ENCODE results near the gene GTF2F1.

GTF2F1 gene

DNA sequence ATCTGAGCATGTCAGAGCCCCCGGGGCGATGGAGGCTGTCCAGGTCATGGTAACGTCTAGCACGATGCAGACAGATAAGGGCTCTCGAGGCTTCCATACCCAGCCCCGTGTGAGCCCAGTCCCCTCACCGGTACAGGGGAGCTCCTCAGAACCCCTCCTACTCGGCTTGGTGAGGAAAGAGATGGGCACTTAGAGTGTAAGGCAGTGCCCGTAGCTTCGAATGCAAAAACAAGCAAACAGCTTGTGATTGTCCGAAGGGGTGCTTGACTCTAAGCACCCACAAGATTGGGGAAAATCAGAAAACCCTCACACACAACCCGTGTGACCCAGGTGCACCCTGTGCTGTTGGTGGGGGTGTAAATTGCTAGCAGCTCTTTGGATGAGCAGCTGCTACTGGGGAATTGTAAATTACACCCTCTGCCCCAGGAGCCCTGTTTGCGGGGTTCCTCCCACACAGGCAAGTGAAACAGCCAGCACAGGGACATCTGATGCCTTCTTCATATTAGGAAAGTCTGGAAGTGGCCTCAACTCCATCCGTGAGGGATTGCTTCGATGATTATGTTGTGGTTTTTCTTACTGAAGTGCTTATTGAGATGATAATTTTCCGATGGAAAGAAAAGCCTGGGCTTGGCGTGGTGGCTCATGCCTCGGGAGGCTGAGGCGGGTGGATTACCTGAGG, 16.3 kb downstream of the GTF2F1 start:
- TF ChIP-seq, protein P1, sequence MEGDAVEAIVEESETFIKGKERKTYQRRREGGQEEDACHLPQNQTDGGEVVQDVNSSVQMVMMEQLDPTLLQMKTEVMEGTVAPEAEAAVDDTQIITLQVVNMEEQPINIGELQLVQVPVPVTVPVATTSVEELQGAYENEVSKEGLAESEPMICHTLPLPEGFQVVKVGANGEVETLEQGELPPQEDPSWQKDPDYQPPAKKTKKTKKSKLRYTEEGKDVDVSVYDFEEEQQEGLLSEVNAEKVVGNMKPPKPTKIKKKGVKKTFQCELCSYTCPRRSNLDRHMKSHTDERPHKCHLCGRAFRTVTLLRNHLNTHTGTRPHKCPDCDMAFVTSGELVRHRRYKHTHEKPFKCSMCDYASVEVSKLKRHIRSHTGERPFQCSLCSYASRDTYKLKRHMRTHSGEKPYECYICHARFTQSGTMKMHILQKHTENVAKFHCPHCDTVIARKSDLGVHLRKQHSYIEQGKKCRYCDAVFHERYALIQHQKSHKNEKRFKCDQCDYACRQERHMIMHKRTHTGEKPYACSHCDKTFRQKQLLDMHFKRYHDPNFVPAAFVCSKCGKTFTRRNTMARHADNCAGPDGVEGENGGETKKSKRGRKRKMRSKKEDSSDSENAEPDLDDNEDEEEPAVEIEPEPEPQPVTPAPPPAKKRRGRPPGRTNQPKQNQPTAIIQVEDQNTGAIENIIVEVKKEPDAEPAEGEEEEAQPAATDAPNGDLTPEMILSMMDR (IDR thresholded peaks at IDR 0.05; ENCODE audit: insufficient read depth, low read length, poor library complexity, severe bottlenecking): no peak
- Histone ChIP-seq H3K27me3 (replicated peaks; ENCODE audit: control insufficient read depth, insufficient read depth, low read length) (no peaks in the 10 kb centered on the region), H3K4me3 (replicated peaks; ENCODE audit: low read depth, low read length) (no peak overlapping the region), H3K36me3 (ENCODE audit: control insufficient read depth, insufficient read depth, low read length) (peaks cover 21% of the 10 kb centered on the region)
- no peak for DNase-seq (ENCODE audit: extremely low read depth, insufficient read length)

DNA sequence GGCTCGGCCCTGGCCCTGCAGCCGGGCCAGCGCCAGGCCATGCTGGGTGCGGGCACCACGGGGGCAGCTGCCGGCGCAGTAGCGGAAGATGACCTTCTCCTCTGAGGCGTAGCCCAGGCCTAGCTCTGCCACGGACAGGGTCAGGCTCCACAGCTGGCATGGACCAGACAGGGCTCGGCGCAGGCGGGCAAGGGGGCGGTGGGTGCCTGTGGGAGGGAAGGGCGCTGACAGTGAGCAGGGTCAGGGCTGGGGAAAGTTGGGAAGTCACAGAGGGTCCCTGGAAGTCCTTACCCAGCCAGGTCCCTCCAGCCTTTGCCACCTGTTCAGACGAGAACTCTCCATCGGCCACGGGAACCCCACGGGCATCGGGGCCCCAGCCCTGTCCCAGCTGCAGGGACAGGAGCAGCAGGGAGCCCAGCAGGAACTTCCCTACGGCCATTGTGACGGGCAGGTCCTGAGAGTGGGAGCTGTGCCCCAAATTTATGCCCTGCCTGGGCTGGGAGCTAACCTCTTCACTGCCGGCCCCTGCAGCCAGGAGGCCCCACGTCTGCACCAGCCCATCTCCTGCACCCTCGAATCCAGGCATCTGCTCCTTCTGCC, 17.5 kb downstream of the GTF2F1 start, which contains the start of gene PSPN:
PSPN (minus strand) TSS at position 523 of the 600 bp plus-strand sequence; CDS start at position 439, 84 bp downstream.
- Histone ChIP-seq H3K4me3 (replicated peaks; ENCODE audit: low read depth, low read length) (no peak within 1 kb of the TSS), H3K36me3 (ENCODE audit: control insufficient read depth, insufficient read depth, low read length) (peaks cover 11% of the 10 kb centered on the region), H3K27me3 (replicated peaks; ENCODE audit: control insufficient read depth, insufficient read depth, low read length) (no peaks in the 10 kb centered on the region)
- TF ChIP-seq, protein P1 (IDR thresholded peaks at IDR 0.05; ENCODE audit: insufficient read depth, low read length, poor library complexity, severe bottlenecking): no peak
- no peak for DNase-seq (ENCODE audit: extremely low read depth, insufficient read length)

DNA sequence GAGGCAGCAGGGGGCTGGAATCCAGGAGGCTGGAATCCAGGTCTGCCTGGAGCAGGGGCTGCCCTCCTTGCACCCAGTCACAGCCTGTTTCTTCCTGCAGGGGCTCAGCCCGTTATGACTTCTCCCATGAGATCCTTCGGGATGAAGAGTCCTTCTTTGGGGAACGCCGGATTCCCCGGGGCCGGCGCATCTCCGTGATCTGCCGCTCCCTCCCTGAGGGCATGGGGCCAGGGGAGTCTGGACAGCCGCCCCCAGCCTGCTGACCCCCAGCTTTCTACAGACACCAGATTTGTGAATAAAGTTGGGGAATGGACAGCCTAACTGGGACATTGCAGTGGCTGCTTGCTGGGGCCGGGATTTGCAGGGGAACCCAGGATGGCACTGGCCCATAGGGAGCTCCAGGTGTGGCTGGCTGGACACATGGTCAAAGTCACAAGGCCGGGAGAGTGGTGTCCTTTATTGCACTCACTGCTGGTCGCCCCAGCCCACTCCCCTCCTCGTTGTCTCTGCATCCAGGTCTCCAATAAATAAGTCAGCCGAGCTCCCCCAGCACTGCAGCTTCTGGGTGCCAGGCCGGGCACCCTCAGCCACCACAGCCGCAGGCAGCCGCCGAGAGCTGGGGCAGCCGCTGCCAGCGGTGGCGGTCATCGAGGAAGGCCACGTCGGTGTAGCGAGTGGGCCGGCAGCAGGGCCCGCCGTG, 18.1 kb downstream of the GTF2F1 start:
- Histone ChIP-seq H3K27me3 (replicated peaks; ENCODE audit: control insufficient read depth, insufficient read depth, low read length) (no peaks in the 10 kb centered on the region), H3K4me3 (replicated peaks; ENCODE audit: low read depth, low read length) (no peak overlapping the region), H3K36me3 (ENCODE audit: control insufficient read depth, insufficient read depth, low read length) (peaks cover 5% of the 10 kb centered on the region)
- TF ChIP-seq, protein P1 (IDR thresholded peaks at IDR 0.05; ENCODE audit: insufficient read depth, low read length, poor library complexity, severe bottlenecking): no peak
- no peak for DNase-seq (ENCODE audit: extremely low read depth, insufficient read length)

DNA sequence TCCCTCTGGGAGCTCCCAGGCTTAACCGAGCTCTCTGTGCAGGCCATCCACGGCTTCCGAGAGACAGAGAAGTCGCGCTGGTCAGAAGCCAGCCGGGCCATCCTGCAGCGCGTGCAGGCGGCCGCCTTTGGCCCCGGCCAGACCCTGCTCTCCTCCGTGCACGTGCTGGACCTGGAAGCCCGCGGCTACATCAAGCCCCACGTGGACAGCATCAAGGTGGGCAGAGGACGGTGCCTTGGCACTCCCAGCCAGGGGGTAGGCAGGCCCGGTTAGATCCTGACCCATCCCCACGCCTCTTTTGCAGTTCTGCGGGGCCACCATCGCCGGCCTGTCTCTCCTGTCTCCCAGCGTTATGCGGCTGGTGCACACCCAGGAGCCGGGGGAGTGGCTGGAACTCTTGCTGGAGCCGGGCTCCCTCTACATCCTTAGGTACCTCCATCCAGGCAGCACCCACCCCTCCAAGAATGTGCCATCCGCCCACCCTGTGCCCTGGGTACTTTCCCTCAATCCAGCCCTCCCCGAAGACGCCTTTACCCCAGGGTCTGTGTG, 18.7 kb downstream of the GTF2F1 start:
- Histone ChIP-seq H3K27me3 (replicated peaks; ENCODE audit: control insufficient read depth, insufficient read depth, low read length) (no peaks in the 10 kb centered on the region), H3K36me3 (ENCODE audit: control insufficient read depth, insufficient read depth, low read length) (peaks cover 6% of the 10 kb centered on the region), H3K4me3 (replicated peaks; ENCODE audit: low read depth, low read length) (peak overlapping the region; percentile 70)
- no peak for DNase-seq (ENCODE audit: extremely low read depth, insufficient read length)
- TF ChIP-seq, protein P1 (IDR thresholded peaks at IDR 0.05; ENCODE audit: insufficient read depth, low read length, poor library complexity, severe bottlenecking): no peak

DNA sequence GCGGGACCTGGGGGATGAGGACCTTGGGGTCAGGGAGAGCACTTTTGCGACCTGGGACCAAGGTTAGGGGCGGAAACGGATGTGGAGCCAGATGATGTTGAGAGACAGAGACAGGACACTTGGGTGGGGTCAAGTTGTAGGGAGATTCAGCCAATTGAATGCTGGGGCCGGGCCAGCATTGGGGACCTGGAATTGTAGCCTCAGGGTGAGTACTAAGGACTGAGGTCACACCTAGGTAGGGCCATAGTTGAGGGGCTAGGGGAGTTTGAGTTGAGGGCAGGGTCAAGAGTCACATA, 19.2 kb downstream of the GTF2F1 start:
- H3K36me3 ChIP-seq (ENCODE audit: control insufficient read depth, insufficient read depth, low read length): peaks cover 6% of the 10 kb centered on the region
- H3K4me3 ChIP-seq (replicated peaks; ENCODE audit: low read depth, low read length): peak overlapping the region; percentile 70
- no peak for DNase-seq (ENCODE audit: extremely low read depth, insufficient read length)
- H3K27me3 ChIP-seq (replicated peaks; ENCODE audit: control insufficient read depth, insufficient read depth, low read length): no peaks in the 10 kb centered on the region
- TF ChIP-seq, protein P1 (IDR thresholded peaks at IDR 0.05; ENCODE audit: insufficient read depth, low read length, poor library complexity, severe bottlenecking): no peak
